Activated B cell treated with CpG ODN at 0.5 μM for 24 hours (primary cell): Measurements from ENCODE around the gene TM9SF4. TPM values are rescaled to one million over a fixed set of nuclear protein-coding genes. Genes with fewer than 3 reads are reported as not detected.

Experiments used
- ATAC-seq: fragments of 200-7000 bp; cut with Tn5 transposase; one replicate; pipeline ENCODE4 v1.10.0; 2021; ENCODE audit warnings: low read depth, mild to moderate bottlenecking, moderate library complexity
- CTCF ChIA-PET: fragments of 350-600 bp; sonication (Branson Sonifier 250); formaldehyde crosslinking; loops from one replicate; lab custom pipeline; 2021; ENCODE audit warnings: antibody characterized with exemption; lab: Charles Lee
- POLR2A ChIA-PET: fragments of 350-600 bp; sonication (Branson Sonifier 250); formaldehyde crosslinking; loops from one replicate; lab custom pipeline; 2021; ENCODE audit warnings: antibody characterized with exemption; lab: Charles Lee
- DNase-seq: peaks from one replicate; pipeline ENCODE4 v3.0.0; 2022
- H3K27ac Mint-ChIP-seq: one replicate; pipeline ENCODE4 v1.8.0; 2020; ENCODE audit warnings: mixed read lengths
- H3K27me3 Mint-ChIP-seq: one replicate; pipeline ENCODE4 v1.8.0; 2021; ENCODE audit warnings: mixed read lengths
- H3K36me3 Mint-ChIP-seq: one replicate; pipeline ENCODE4 v1.8.0; 2021; ENCODE audit warnings: low read depth, mixed read lengths
- H3K4me1 Mint-ChIP-seq: one replicate; pipeline ENCODE4 v1.8.0; 2021; ENCODE audit warnings: mixed read lengths
- H3K4me3 Mint-ChIP-seq: one replicate; pipeline ENCODE4 v1.8.0; 2020; ENCODE audit warnings: mild to moderate bottlenecking, mixed read lengths
- H3K9me3 Mint-ChIP-seq: one replicate; pipeline ENCODE4 v1.8.0; 2020; ENCODE audit warnings: mixed read lengths
- intact Hi-C: fragments of 100-400 bp; cut with micrococcal nuclease; formaldehyde crosslinking; loops from one replicate; pipeline ENCODE4 v1.15.1; 2024
- total RNA-seq: library from RNA; stranded (reverse); gene quantifications from 2 replicates; pipeline ENCODE4 v1.2.3, GENCODE V29; 2022
- TF ChIP-seq, protein P1 (sequence below): fragments of 200-600 bp; IDR thresholded peaks from one replicate; pipeline ENCODE4 v1.8.0; 2022; ENCODE audit warnings: antibody characterized with exemption, mild to moderate bottlenecking

Gene TM9SF4
- total RNA-seq, 1 donor from 2014 or later, result 48.1 TPM

DNA sequence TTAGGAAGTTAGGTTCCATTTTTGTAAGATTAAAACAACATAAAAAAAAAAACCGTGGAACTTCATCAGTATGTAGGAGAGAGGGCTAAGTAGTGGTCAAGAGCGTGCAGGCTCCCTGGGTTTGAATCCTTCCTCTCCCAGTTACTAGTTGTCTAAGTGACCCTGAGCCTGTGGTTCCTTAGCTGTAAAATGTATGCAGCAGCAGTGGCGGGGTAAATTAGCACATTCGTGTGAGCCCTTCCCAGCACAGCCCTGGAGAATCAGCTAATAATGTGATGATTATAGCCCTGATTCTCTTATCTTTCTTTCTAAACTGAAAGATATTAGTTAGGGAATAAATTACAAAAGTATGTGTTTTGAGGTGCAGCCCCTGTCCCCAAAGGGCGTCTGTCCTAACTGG is 32.6 kb downstream of the TM9SF4 start:
- no peak overlapping the region for H3K27ac Mint-ChIP-seq
- no peaks in the 10 kb centered on the region for H3K4me1 Mint-ChIP-seq
- DNase-seq, result no peak
- POLR2A ChIA-PET, result no interaction called here
- TF ChIP-seq, protein P1, sequence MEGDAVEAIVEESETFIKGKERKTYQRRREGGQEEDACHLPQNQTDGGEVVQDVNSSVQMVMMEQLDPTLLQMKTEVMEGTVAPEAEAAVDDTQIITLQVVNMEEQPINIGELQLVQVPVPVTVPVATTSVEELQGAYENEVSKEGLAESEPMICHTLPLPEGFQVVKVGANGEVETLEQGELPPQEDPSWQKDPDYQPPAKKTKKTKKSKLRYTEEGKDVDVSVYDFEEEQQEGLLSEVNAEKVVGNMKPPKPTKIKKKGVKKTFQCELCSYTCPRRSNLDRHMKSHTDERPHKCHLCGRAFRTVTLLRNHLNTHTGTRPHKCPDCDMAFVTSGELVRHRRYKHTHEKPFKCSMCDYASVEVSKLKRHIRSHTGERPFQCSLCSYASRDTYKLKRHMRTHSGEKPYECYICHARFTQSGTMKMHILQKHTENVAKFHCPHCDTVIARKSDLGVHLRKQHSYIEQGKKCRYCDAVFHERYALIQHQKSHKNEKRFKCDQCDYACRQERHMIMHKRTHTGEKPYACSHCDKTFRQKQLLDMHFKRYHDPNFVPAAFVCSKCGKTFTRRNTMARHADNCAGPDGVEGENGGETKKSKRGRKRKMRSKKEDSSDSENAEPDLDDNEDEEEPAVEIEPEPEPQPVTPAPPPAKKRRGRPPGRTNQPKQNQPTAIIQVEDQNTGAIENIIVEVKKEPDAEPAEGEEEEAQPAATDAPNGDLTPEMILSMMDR, result no peak
- no peaks in the 10 kb centered on the region for H3K27me3 Mint-ChIP-seq
- ATAC-seq, result no peak
- H3K4me3 Mint-ChIP-seq, result no peak overlapping the region
- H3K9me3 Mint-ChIP-seq, result no peaks in the 10 kb centered on the region
- CTCF ChIA-PET, result no interaction called here
- H3K36me3 Mint-ChIP-seq, result peaks cover 92% of the 10 kb centered on the region
- intact Hi-C loops, result no loop called here

DNA sequence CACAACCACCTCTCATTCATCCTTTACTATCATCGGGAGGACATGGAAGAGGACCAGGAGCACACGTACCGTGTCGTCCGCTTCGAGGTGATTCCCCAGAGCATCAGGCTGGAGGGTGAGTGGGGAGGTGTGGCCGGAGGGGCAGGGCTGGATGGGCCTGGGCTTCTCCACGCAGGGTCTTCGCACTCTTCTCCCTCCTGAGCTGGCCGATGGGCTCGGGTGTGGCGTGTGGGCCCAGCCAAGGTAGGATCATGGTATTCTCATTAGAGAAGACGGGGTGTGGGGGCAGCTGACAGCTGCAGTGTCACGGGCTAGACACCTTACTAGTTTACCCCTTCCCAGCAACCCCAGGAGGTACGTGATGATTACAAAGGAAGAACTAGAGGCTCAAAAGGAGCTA is 33.5 kb downstream of the TM9SF4 start:
- POLR2A ChIA-PET, result no interaction called here
- TF ChIP-seq, protein P1, result no peak
- CTCF ChIA-PET, result interaction anchor here (0.6 kb wide), 1 partner anchor 176 kb away, joined by 3 read pairs; no protein-coding TSS in a partner anchor
- Mint-ChIP-seq H3K27me3 (no peaks in the 10 kb centered on the region), H3K36me3 (peaks cover 90% of the 10 kb centered on the region), H3K4me1 (no peaks in the 10 kb centered on the region), H3K9me3 (no peaks in the 10 kb centered on the region), H3K4me3 (no peak overlapping the region), H3K27ac (no peak overlapping the region)
- DNase-seq (no peak), ATAC-seq (no peak)
- intact Hi-C loops, result no loop called here

DNA sequence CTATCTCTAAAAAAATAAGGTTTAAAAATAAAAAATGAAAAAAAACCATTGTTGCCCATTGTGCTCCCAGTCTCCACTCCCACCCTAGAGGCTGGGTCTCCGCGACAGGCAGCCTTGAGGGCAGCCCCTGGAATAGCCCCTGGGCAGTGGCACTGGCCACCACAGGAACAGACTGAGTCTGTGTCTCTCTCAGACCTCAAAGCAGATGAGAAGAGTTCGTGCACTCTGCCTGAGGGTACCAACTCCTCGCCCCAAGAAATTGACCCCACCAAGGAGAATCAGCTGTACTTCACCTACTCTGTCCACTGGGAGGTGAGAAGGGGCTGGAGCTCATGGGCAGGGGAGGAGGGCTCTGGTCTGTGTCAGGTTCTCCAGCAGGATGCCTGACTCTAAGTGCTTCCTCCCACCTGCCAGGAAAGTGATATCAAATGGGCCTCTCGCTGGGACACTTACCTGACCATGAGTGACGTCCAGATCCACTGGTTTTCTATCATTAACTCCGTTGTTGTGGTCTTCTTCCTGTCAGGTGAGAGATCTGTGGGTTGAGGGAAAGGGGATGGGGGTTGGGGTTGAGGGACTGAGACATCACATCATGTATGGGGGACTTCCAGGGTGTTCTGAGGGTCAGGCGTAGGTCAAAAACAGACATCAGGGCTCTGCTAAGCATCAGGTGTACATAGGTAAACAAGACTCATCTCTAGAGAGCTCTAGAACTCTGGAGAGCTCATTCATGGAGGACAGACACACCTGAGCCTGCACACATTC is 35.6 kb downstream of the TM9SF4 start:
- POLR2A ChIA-PET, result no interaction called here
- H3K27me3 Mint-ChIP-seq, result no peaks in the 10 kb centered on the region
- intact Hi-C loops, result no loop called here
- TF ChIP-seq, protein P1, result no peak
- H3K27ac Mint-ChIP-seq, result no peak overlapping the region
- no peaks in the 10 kb centered on the region for H3K4me1 Mint-ChIP-seq
- no peaks in the 10 kb centered on the region for H3K9me3 Mint-ChIP-seq
- peaks cover 90% of the 10 kb centered on the region for H3K36me3 Mint-ChIP-seq
- no peak overlapping the region for H3K4me3 Mint-ChIP-seq
- CTCF ChIA-PET, result no interaction called here
- DNase-seq (no peak), ATAC-seq (no peak)

DNA sequence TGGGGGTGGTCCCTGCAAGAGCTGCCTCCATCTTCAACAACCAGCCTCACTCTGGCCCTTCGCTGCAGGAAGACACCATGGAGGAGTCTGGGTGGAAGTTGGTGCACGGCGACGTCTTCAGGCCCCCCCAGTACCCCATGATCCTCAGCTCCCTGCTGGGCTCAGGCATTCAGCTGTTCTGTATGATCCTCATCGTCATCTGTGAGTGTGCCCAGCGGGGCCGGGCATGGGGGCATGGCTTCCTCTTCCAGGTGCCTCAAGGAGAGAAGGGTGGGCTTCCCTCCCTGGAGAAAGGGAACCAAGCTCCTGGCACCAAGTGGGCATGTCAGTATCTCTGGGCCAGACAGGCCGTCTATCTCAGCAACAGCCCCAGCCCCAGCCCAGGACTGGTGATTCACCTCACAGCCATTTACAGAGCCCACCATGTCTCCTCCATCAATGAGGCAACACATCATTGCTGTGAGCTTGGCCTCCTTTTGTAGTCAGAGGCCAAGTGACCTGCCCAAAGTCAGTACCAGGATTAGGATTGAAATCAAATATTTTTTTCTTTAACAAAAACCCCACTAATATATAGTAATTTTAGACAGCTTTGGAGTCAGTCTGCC is 40.2 kb downstream of the TM9SF4 start:
- Mint-ChIP-seq H3K9me3 (no peaks in the 10 kb centered on the region), H3K4me3 (no peak overlapping the region), H3K27me3 (no peaks in the 10 kb centered on the region), H3K27ac (no peak overlapping the region), H3K4me1 (no peaks in the 10 kb centered on the region), H3K36me3 (peaks cover 86% of the 10 kb centered on the region)
- ChIA-PET CTCF (no interaction called here), POLR2A (no interaction called here)
- intact Hi-C loops, result no loop called here
- TF ChIP-seq, protein P1, result no peak
- ATAC-seq (no peak), DNase-seq (no peak)

DNA sequence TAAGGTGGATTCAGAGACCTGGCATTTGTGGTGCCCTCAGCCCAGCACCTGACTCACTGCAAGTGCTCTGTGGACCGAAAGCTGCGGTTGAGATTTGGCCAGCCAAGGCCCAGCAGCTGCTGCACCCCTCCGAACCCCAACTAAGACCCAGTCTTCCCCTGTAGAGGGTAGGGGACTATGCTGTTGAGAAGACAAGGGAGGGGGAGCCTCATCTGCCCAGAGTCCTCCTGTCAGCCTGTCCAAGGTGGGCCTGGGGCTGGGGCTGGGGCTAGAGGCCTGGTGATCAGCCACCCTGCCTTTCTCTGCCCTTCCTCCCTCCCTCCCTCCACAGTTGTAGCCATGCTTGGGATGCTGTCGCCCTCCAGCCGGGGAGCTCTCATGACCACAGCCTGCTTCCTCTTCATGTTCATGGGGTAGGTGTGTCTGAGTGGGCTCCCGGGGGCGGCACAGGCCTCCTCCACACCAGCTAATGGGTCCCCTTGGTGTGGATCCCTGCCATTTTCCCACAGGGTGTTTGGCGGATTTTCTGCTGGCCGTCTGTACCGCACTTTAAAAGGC is 40.9 kb downstream of the TM9SF4 start:
- TF ChIP-seq, protein P1, result no peak
- ChIA-PET CTCF (no interaction called here), POLR2A (no interaction called here)
- intact Hi-C loops, result no loop called here
- peaks cover 87% of the 10 kb centered on the region for H3K36me3 Mint-ChIP-seq
- no peaks in the 10 kb centered on the region for H3K27me3 Mint-ChIP-seq
- ATAC-seq (no peak), DNase-seq (no peak)
- H3K4me3 Mint-ChIP-seq, result no peak overlapping the region
- H3K27ac Mint-ChIP-seq, result no peak overlapping the region
- peaks cover 4% of the 10 kb centered on the region for H3K4me1 Mint-ChIP-seq
- no peaks in the 10 kb centered on the region for H3K9me3 Mint-ChIP-seq
